GM12878 (cell line): ENCODE data around the gene FAN1. TPM values are rescaled to one million over a fixed set of nuclear protein-coding genes. Genes with fewer than 3 reads are reported as not detected.

Source experiments
- ATAC-seq: fragments of 200-7000 bp; cut with Tn5 transposase; 3 replicates; pipeline ENCODE4 v1.9.1; 2020; ENCODE audit warnings: mild to moderate bottlenecking, moderate library complexity
- BruUV-seq: library from RNA; stranded (reverse); fragments of 400-500 nt; replicated peaks from 2 replicates; lab custom pipeline; 2021; lab: Mats Ljungman, UMichigan
- CTCF ChIA-PET: fragments of 300-600 bp; sonication (Branson Sonifier 250); formaldehyde crosslinking; extraction: SDS; loops from one replicate; lab custom pipeline; 2021; ENCODE audit warnings: inconsistent platforms; lab: Yijun Ruan, JAX
- POLR2A ChIA-PET: fragments of 350-600 bp; formaldehyde crosslinking; extraction: SDS; loops from one replicate; lab custom pipeline; 2021; ENCODE audit warnings: inconsistent platforms; lab: Charles Lee
- RAD21 ChIA-PET: fragments of 300-600 bp; sonication (Branson Sonifier 250); formaldehyde crosslinking; loops from one replicate; lab custom pipeline; 2023; ENCODE audit warnings: antibody characterized with exemption; ENCODE audit not compliant: unreplicated experiment; lab: Charles Lee
- SMC1A ChIA-PET: fragments of 300-600 bp; sonication (Branson Sonifier 250); formaldehyde crosslinking; loops from one replicate; lab custom pipeline; 2023; ENCODE audit not compliant: unreplicated experiment, uncharacterized antibody; lab: Charles Lee
- DNase-seq: peaks from one replicate; pipeline ENCODE4 v3.0.0-alpha.2; 2011; ENCODE audit warnings: low read depth, low spot score
- FAIRE-seq: peaks from 3 replicates; lab custom pipeline; 2011; peaks lifted over from hg19 to GRCh38; lab: Jason Lieb, UNC
- H2AFZ ChIP-seq: 2 replicates; pipeline ENCODE4 v1.6.0; 2011; ENCODE audit warnings: low read depth, low read length, control low read depth; ENCODE audit not compliant: control insufficient read depth
- H3K27ac ChIP-seq: 2 replicates; pipeline ENCODE4 v1.5.1; 2011; ENCODE audit warnings: control low read depth; ENCODE audit not compliant: control insufficient read depth, insufficient read depth
- H3K27me3 ChIP-seq, 2 experiments: replicated peaks in 1 of 2; 2 replicates each; pipeline versions ENCODE4 v1.6.0 to v1.6.1; 2011; ENCODE audit warnings: low read length in 1 of 2; ENCODE audit not compliant: control insufficient read depth in 2 of 2, insufficient read depth in 2 of 2
- H3K36me3 ChIP-seq, 2 experiments: 2 replicates each; pipeline ENCODE4 v1.5.1; 2011; ENCODE audit warnings: low read length in 1 of 2; ENCODE audit not compliant: control insufficient read depth in 2 of 2, insufficient read depth in 2 of 2
- H3K4me1 ChIP-seq: 2 replicates; pipeline ENCODE4 v1.6.1; 2011; ENCODE audit warnings: mild to moderate bottlenecking, low read length, moderate library complexity, mixed read lengths; ENCODE audit not compliant: control insufficient read depth, insufficient read depth
- H3K4me2 ChIP-seq: 2 replicates; pipeline ENCODE4 v1.6.0; 2011; ENCODE audit warnings: control low read depth; ENCODE audit not compliant: control insufficient read depth, insufficient read depth
- H3K4me3 ChIP-seq: fragments of 200-600 bp; sonication (generic); 2 replicates; pipeline ENCODE4 v1.5.1; 2016
- H3K79me2 ChIP-seq: 2 replicates; pipeline ENCODE4 v1.6.0; 2011; ENCODE audit warnings: low read length; ENCODE audit not compliant: control insufficient read depth, insufficient read depth
- H3K9ac ChIP-seq: 2 replicates; pipeline ENCODE4 v1.8.0; 2011; ENCODE audit warnings: low read length, control low read depth, mixed read lengths; ENCODE audit not compliant: control insufficient read depth, insufficient read depth
- H3K9me3 ChIP-seq: replicated peaks from 3 replicates; pipeline ENCODE4 v1.5.1; 2011; ENCODE audit warnings: mild to moderate bottlenecking, low read length; ENCODE audit not compliant: control insufficient read depth, insufficient read depth
- H4K20me1 ChIP-seq: 2 replicates; pipeline ENCODE4 v1.6.0; 2011; ENCODE audit not compliant: control insufficient read depth, insufficient read depth
- CBFB ChIP-seq: IDR thresholded peaks from 2 replicates; pipeline ENCODE4 v1.6.1; 2016; ENCODE audit warnings: antibody characterized with exemption, low read depth
- CHD2 ChIP-seq: IDR thresholded peaks from 2 replicates; pipeline ENCODE4 v1.6.1; 2011; ENCODE audit warnings: low read depth, low read length, improper control_type of control experiment, borderline replicate concordance
- FOXK2 ChIP-seq: fragments of 450-650 bp; IDR thresholded peaks from 2 replicates; pipeline ENCODE4 v1.6.1; 2017; ENCODE audit warnings: mild to moderate bottlenecking, moderate library complexity
- NR2C1 ChIP-seq: fragments of 450-650 bp; IDR thresholded peaks from 2 replicates; pipeline ENCODE4 v1.6.1; 2017; ENCODE audit warnings: antibody characterized with exemption, mild to moderate bottlenecking, moderate library complexity
- RB1 ChIP-seq: fragments of 450-650 bp; formaldehyde crosslinking; IDR thresholded peaks from 2 replicates; pipeline ENCODE4 v1.6.1; 2017; ENCODE audit warnings: mild to moderate bottlenecking, borderline replicate concordance
- RELB ChIP-seq: fragments of 450-650 bp; IDR thresholded peaks from 2 replicates; pipeline ENCODE4 v1.6.1; 2017; ENCODE audit warnings: low read depth, mild to moderate bottlenecking, moderate library complexity
- SP1 ChIP-seq: IDR thresholded peaks from one replicate; pipeline ENCODE4 v1.6.1; 2011; ENCODE audit warnings: low read depth, low read length
- TARDBP ChIP-seq: IDR thresholded peaks from 2 replicates; pipeline ENCODE4 v1.6.1; 2016; ENCODE audit warnings: borderline replicate concordance
- TCF7 ChIP-seq: IDR thresholded peaks from 2 replicates; pipeline ENCODE4 v1.6.1; 2014; ENCODE audit warnings: antibody characterized with exemption, borderline replicate concordance
- ZNF207 ChIP-seq: fragments of 450-650 bp; IDR thresholded peaks from 2 replicates; pipeline ENCODE4 v1.6.1; 2014; ENCODE audit warnings: antibody characterized with exemption, mild to moderate bottlenecking, borderline replicate concordance
- ZNF592 ChIP-seq: fragments of 450-650 bp; IDR thresholded peaks from 2 replicates; pipeline ENCODE4 v1.6.1; 2017; ENCODE audit warnings: mild to moderate bottlenecking, moderate library complexity
- ZZZ3 ChIP-seq: IDR thresholded peaks from 2 replicates; pipeline ENCODE4 v1.6.1; 2011; ENCODE audit warnings: low read depth; ENCODE audit not compliant: control insufficient read depth, insufficient read length
- WGBS: methylation state at CpG from one replicate; pipeline ENCODE4 v1.1.6; 2016; ENCODE audit warnings: low lambda C conversion rate; ENCODE audit not compliant: insufficient replicate concordance, insufficient coverage; ENCODE audit errors: missing lambda C conversion rate; 5-methylcytosine and 5-hydroxymethylcytosine counted together
- in situ Hi-C: fragments of 300-500 bp; cut with MboI; formaldehyde crosslinking; loops from 9 replicates; pipeline ENCODE4 v1.14.3; 2018; ENCODE audit warnings: mixed read lengths
- intact Hi-C: fragments of 100-400 bp; cut with micrococcal nuclease; formaldehyde crosslinking; loops from one replicate; pipeline ENCODE4 v1.14.2; 2022; ENCODE audit not compliant: unreplicated experiment
- polyA plus RNA-seq, 11 experiments: library from polyadenylated mRNA; depleted of rRNA in 4 of 11; unstranded in 6 of 11; stranded (reverse) in 5 of 11; fragments of >200 nt; fragmentation: Nextera tagmentation in 4 of 11; fragmentation: Illumina TruSeq in 1 of 11; extraction: Ambion mirVana in 4 of 11; extraction: Trizol in 1 of 11; gene quantifications; 1 replicate in 1 of 11; 2 replicates in 10 of 11; pipeline versions ENCODE4 v1.2.1 to v1.2.3, GENCODE V29; 2011 to 2016; ENCODE audit warnings: inconsistent platforms in 2 of 11, missing spikeins in 2 of 11, low read depth in 1 of 11
- total RNA-seq, 4 experiments: library from RNA; depleted of rRNA in 3 of 4; stranded (reverse); fragments of >200 nt in 3 of 4; fragmentation: Illumina TruSeq in 1 of 4; extraction: Trizol in 1 of 4; gene quantifications; 2 replicates each; pipeline versions ENCODE4 v1.2.1 to v1.2.3, GENCODE V29; 2013 to 2021

FAN1 gene
- total and polyA plus RNA-seq, 10 of the 15 experiments (the other 5 are each of a cell fraction or from before 2014, with no cell fraction given), result 0.55 to 18.6 (median 12.6) TPM

- SMC1A ChIA-PET, result interaction anchor here (0.7 to 1.5 kb wide), 3 partner anchors 23 to 211 kb away, joined by 3 to 5 read pairs (median 3); no protein-coding TSS in a partner anchor
- no peaks in the 10 kb centered on the region for H3K9me3 ChIP-seq
- no peak overlapping the region for H3K4me2 ChIP-seq
- in situ Hi-C loops, result no loop called here
- no peak overlapping the region for H2AFZ ChIP-seq
- RAD21 ChIA-PET, result no interaction called here
- peaks cover 3 to 25% of the 10 kb centered on the region in 2 experiments; a peak in 3 of 4 replicates for H3K36me3 ChIP-seq
- H4K20me1 ChIP-seq, result no peaks in the 10 kb centered on the region; the same call in 1 of the 2 replicates
- 100% methylated on average over 1 of the region's 1 CpG for WGBS
- no peaks in the 10 kb centered on the region for H3K27me3 ChIP-seq
- no peak for DNase-seq
- no peak overlapping the region for H3K9ac ChIP-seq
- ATAC-seq, result no peak
- H3K27ac ChIP-seq, result no peak overlapping the region
- TF ChIP-seq FOXK2 (no peak), RB1 (no peak), ZZZ3 (no peak), ZNF207 (no peak), NR2C1 (no peak), TARDBP (no peak), CHD2 (no peak), CBFB (no peak)
- TF ChIP-seq, all 136 proteins: peak for 0
- no peak for FAIRE-seq
- ChIA-PET CTCF (interaction anchor here (0.7 to 1.1 kb wide), 3 partner anchors 9 to 24 kb away, joined by 4 to 5 read pairs (median 5); no protein-coding TSS in a partner anchor), POLR2A (no interaction called here)
- BruUV-seq, result no TSS peak
- H3K4me3 ChIP-seq, result no peak overlapping the region
- intact Hi-C loops, result no loop called here
- H3K79me2 ChIP-seq, result no peaks in the 10 kb centered on the region
- peaks cover 19% of the 10 kb centered on the region for H3K4me1 ChIP-seq
These were observed 14.0 kb downstream of the FAN1 start for GRCh38 chr15:30917675-30918074.

DNA sequence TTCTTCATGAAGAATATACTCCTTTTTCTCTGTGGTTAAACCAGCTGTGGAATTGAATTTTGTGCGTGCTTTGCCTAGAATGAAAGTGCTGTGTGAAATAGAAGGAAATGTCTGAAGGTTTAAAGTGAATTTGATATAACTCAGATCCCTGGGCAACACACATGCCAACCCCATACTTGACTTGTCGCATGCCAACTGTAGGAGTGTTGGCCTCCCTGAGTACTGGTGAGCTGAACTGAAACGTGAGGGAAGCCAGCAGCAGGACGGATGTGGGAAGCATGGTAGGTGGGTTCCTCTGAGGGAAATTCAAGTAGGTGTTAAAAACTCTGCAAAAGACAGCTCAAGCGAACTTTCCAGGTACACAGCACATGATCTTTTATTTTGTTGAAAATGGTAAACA, 14.7 kb downstream of the FAN1 start:
- Histone ChIP-seq H3K9me3 (no peaks in the 10 kb centered on the region), H3K4me3 (no peak overlapping the region), H3K4me1 (peaks cover 19% of the 10 kb centered on the region), H3K9ac (no peak overlapping the region), H3K4me2 (no peak overlapping the region), H3K27ac (no peak overlapping the region), H2AFZ (no peak overlapping the region), H3K27me3 (no peaks in the 10 kb centered on the region), H3K79me2 (no peaks in the 10 kb centered on the region), H3K36me3 (peaks cover 4 to 27% of the 10 kb centered on the region in 2 experiments), H4K20me1 (no peaks in the 10 kb centered on the region; the same call in 1 of the 2 replicates)
- ChIA-PET RAD21 (no interaction called here), CTCF (interaction anchor here (0.9 to 1.8 kb wide), 3 partner anchors 10 to 59 kb away, joined by 4 to 5 read pairs (median 5); no protein-coding TSS in a partner anchor), SMC1A (interaction anchor here (0.7 to 1.5 kb wide), 5 partner anchors 13 to 227 kb away, joined by 3 to 5 read pairs (median 3); no protein-coding TSS in a partner anchor), POLR2A (no interaction called here)
- BruUV-seq, result no TSS peak
- 71% methylated on average over 5 of the region's 5 CpGs for WGBS
- in situ Hi-C loops (no loop called here), intact Hi-C loops (no loop called here)
- no peak for FAIRE-seq
- no peak for ATAC-seq
- no peak for DNase-seq
- TF ChIP-seq ZNF592 (no peak), RELB (no peak), TCF7 (no peak), SP1 (no peak)
